Astrocyte (in vitro differentiated cells and primary cell): ENCODE data around the gene ADGRA1.

Source experiments
- EZH2 ChIP-seq: IDR thresholded peaks from 2 replicates; pipeline ENCODE4 v1.6.1; 2012; ENCODE audit warnings: mild to moderate bottlenecking, low read length, inconsistent platforms; ENCODE audit not compliant: insufficient read depth
- TF ChIP-seq, protein P1 (sequence below): IDR thresholded peaks from 2 replicates; pipeline ENCODE4 v1.5.1; 2011; ENCODE audit warnings: low read depth, mild to moderate bottlenecking, inconsistent platforms, low read length, moderate library complexity; ENCODE audit not compliant: insufficient read depth

DNA sequence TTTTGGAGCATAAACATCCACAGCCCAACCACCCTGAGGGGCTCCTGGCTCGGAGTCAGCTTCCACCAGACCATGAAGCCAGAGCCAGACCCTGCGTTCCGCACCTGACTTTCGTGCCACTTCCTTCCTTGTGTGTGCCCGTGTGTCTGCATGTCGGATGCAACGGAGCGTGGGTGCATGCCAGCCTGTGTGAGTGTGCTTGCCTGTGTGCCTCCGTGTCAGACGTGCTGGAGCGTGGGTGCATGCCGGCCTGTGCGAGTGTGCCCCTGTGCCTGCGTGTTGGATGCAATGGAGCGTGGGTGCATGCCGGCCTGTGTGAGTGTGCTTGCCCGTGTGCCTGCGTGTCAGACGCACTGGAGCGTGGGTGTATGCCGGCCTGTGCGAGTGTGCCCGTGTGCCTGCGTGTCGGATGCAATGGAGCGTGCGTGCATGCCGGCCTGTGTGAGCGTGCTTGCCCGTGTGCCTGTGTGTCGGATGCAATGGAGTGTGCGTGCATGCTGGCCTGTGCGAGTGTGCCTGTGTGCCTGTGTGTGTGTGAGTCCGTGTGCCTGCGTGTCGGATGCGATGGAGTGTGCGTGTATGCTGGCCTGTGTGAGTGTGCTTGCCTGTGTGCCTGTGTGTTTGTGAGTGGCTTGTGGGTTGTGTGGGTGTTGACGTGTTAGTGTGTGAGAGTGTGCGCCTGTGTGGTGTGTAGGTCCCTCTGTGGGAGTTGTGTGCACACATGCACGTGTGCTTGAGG, 44.2 kb downstream of the ADGRA1 start:
- TF ChIP-seq, protein P1, sequence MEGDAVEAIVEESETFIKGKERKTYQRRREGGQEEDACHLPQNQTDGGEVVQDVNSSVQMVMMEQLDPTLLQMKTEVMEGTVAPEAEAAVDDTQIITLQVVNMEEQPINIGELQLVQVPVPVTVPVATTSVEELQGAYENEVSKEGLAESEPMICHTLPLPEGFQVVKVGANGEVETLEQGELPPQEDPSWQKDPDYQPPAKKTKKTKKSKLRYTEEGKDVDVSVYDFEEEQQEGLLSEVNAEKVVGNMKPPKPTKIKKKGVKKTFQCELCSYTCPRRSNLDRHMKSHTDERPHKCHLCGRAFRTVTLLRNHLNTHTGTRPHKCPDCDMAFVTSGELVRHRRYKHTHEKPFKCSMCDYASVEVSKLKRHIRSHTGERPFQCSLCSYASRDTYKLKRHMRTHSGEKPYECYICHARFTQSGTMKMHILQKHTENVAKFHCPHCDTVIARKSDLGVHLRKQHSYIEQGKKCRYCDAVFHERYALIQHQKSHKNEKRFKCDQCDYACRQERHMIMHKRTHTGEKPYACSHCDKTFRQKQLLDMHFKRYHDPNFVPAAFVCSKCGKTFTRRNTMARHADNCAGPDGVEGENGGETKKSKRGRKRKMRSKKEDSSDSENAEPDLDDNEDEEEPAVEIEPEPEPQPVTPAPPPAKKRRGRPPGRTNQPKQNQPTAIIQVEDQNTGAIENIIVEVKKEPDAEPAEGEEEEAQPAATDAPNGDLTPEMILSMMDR: no peak
- no peak for TF ChIP-seq EZH2
